CD14-positive monocyte (primary cell): ENCODE data around the gene SLC9A9. TPM values are rescaled to one million over a fixed set of nuclear protein-coding genes. Genes with fewer than 3 reads are reported as not detected.

Source experiments
- DNase-seq, 3 donors: peaks; one replicate each; pipeline ENCODE4 v3.0.0-alpha.2; 2011 to 2022
- H2AFZ ChIP-seq: 2 replicates; pipeline ENCODE4 v1.6.0; 2012; ENCODE audit warnings: mild to moderate bottlenecking, low read depth, low read length, inconsistent platforms; ENCODE audit not compliant: insufficient read depth, poor library complexity, severe bottlenecking
- H3K27ac ChIP-seq, 2 donors: 1 replicate in 1 of 2; 2 replicates in 1 of 2; pipeline ENCODE4 v1.5.1; 2012 to 2013; ENCODE audit warnings: low read length in 2 of 2, control low read depth in 1 of 2, inconsistent platforms in 1 of 2, low read depth in 1 of 2, mild to moderate bottlenecking in 1 of 2
- H3K27me3 ChIP-seq, 2 donors: one replicate each; pipeline versions ENCODE4 v1.6.0 to v1.6.1; 2011 to 2013; ENCODE audit warnings: low read length in 2 of 2; ENCODE audit not compliant: control insufficient read depth in 2 of 2, insufficient read depth in 2 of 2
- H3K36me3 ChIP-seq, 2 donors: replicated peaks in 1 of 2; 1 replicate in 1 of 2; 2 replicates in 1 of 2; pipeline versions ENCODE4 v1.5.1 to v1.6.1; 2012 to 2013; ENCODE audit warnings: low read length in 2 of 2, control low read depth in 1 of 2, inconsistent platforms in 1 of 2, mild to moderate bottlenecking in 1 of 2; ENCODE audit not compliant: insufficient read depth in 2 of 2, control insufficient read depth in 1 of 2
- H3K4me1 ChIP-seq, 2 donors: 1 replicate in 1 of 2; 2 replicates in 1 of 2; pipeline versions ENCODE4 v1.5.1 to v1.6.1; 2012 to 2013; ENCODE audit warnings: low read length in 2 of 2, control low read depth in 1 of 2, inconsistent platforms in 1 of 2, mild to moderate bottlenecking in 1 of 2, moderate library complexity in 1 of 2; ENCODE audit not compliant: insufficient read depth in 2 of 2, control insufficient read depth in 1 of 2
- H3K4me2 ChIP-seq: replicated peaks from 2 replicates; pipeline ENCODE3; 2012; ENCODE audit warnings: low read length, moderate library complexity, mild to moderate bottlenecking; ENCODE audit not compliant: poor library complexity, severe bottlenecking; ENCODE audit errors: extremely low read depth
- H3K4me3 ChIP-seq, 3 experiments: fragments of 200-600 bp in 1 of 3; sonication (generic) in 1 of 3; replicated peaks in 1 of 3; 1 replicate in 2 of 3; 2 replicates in 1 of 3; pipeline ENCODE4 v1.5.1; 2011 to 2013; ENCODE audit warnings: low read length in 3 of 3, mild to moderate bottlenecking in 3 of 3, control low read depth in 2 of 3, low read depth in 2 of 3, inconsistent platforms in 1 of 3, moderate library complexity in 1 of 3
- H3K79me2 ChIP-seq: 2 replicates; pipeline ENCODE4 v1.6.0; 2012; ENCODE audit warnings: mild to moderate bottlenecking, control low read depth, inconsistent platforms, low read length, moderate library complexity; ENCODE audit not compliant: insufficient read depth
- H3K9ac ChIP-seq: 2 replicates; pipeline ENCODE4 v1.6.0; 2017; ENCODE audit warnings: low read length, mild to moderate bottlenecking; ENCODE audit not compliant: insufficient read depth, poor library complexity, severe bottlenecking
- H3K9me3 ChIP-seq, 2 donors: replicated peaks in 1 of 2; 1 replicate in 1 of 2; 2 replicates in 1 of 2; pipeline versions ENCODE4 v1.5.1 to v1.6.1; 2012 to 2013; ENCODE audit warnings: low read length in 2 of 2, control low read depth in 1 of 2; ENCODE audit not compliant: control insufficient read depth in 1 of 2, insufficient read depth in 1 of 2
- H4K20me1 ChIP-seq: 2 replicates; pipeline ENCODE4 v1.6.0; 2012; ENCODE audit warnings: mild to moderate bottlenecking, low read length, control low read depth, moderate library complexity; ENCODE audit not compliant: insufficient read depth
- H3K27ac Mint-ChIP-seq, 7 donors: one replicate each; pipeline ENCODE4 v1.8.0; 2020; ENCODE audit warnings: mild to moderate bottlenecking in 7 of 7, mixed read lengths in 7 of 7, moderate library complexity in 6 of 7, inconsistent platforms in 2 of 7
- H3K27me3 Mint-ChIP-seq, 3 donors: one replicate each; pipeline ENCODE4 v1.8.0; 2021 to 2022; ENCODE audit warnings: low read depth in 3 of 3, mild to moderate bottlenecking in 3 of 3, mixed read lengths in 3 of 3, moderate library complexity in 3 of 3, inconsistent platforms in 1 of 3
- H3K36me3 Mint-ChIP-seq, 2 donors: one replicate each; pipeline ENCODE4 v1.8.0; 2020; ENCODE audit warnings: mixed read lengths in 2 of 2, inconsistent platforms in 1 of 2, mild to moderate bottlenecking in 1 of 2
- H3K4me1 Mint-ChIP-seq: one replicate; pipeline ENCODE4 v1.8.0; 2020; ENCODE audit warnings: mild to moderate bottlenecking, mixed read lengths
- H3K4me3 Mint-ChIP-seq, 2 donors: one replicate each; pipeline ENCODE4 v1.8.0; 2020; ENCODE audit warnings: mild to moderate bottlenecking in 2 of 2, mixed read lengths in 2 of 2, moderate library complexity in 1 of 2
- H3K9me3 Mint-ChIP-seq, 7 donors: one replicate each; pipeline ENCODE4 v1.8.0; 2020 to 2022; ENCODE audit warnings: mixed read lengths in 7 of 7, mild to moderate bottlenecking in 6 of 7, moderate library complexity in 6 of 7, inconsistent platforms in 2 of 7
- WGBS: methylation state at CpG from one replicate; pipeline ENCODE4 v1.1.5; 2013; ENCODE audit warnings: missing lambda C conversion rate; ENCODE audit not compliant: insufficient coverage; 5-methylcytosine and 5-hydroxymethylcytosine counted together
- intact Hi-C, 2 donors: fragments of 100-400 bp; cut with micrococcal nuclease; formaldehyde crosslinking; loops; one replicate each; pipeline versions ENCODE4 v1.15.0 to v1.15.1; 2023
- polyA plus RNA-seq, 3 donors: library from polyadenylated mRNA; depleted of rRNA in 1 of 3; unstranded in 2 of 3; stranded (reverse) in 1 of 3; fragments of 300-500 nt in 2 of 3; fragments of >200 nt in 1 of 3; fragmentation: Illumina TruSeq in 2 of 3; gene quantifications; 1 replicate in 2 of 3; 2 replicates in 1 of 3; pipeline ENCODE4 v1.2.3, GENCODE V29; 2012 to 2021
- TF ChIP-seq, protein P1 (sequence below): fragments of 200-600 bp; IDR thresholded peaks from one replicate; pipeline ENCODE4 v1.8.0; 2022; ENCODE audit warnings: antibody characterized with exemption, mild to moderate bottlenecking

The SLC9A9 gene
- polyA plus RNA-seq, 3 donors = 14.1 to 32.8 (median 27.0) TPM

DNA sequence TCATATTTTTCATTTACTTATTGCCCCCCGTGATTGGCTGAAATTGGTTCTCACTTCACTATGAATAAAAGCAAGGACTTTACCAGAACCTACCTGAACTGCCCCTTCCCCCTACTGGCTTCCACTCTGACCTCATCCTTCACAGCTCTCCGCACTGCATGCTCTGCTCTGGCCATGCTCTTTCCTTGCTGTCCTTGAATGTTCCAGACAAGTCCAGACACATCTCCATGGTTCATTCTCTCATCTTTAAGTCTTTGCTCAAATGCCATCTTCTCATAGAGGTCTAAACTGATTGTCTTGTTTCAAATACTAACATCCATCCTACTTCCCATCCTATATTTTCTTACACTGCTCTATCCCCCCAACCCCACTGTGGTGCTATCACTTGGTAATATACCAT, 599.3 kb downstream of the SLC9A9 start:
- Histone ChIP-seq H3K27ac (no peak overlapping the region), H2AFZ (no peak overlapping the region), H3K9me3 (peaks cover 0 to 5% of the 10 kb centered on the region in 2 donors), H3K79me2 (no peaks in the 10 kb centered on the region), H3K36me3 (no peaks in the 10 kb centered on the region), H3K9ac (no peak overlapping the region), H3K4me2 (no peak overlapping the region), H3K4me3 (no peak overlapping the region), H4K20me1 (no peaks in the 10 kb centered on the region), H3K27me3 (no peaks in the 10 kb centered on the region), H3K4me1 (no peaks in the 10 kb centered on the region)
- DNase-seq = no peak
- peaks cover 0 to 11% (median 6%) of the 10 kb centered on the region in 7 donors for H3K9me3 Mint-ChIP-seq
- no peaks in the 10 kb centered on the region for H3K4me1 Mint-ChIP-seq
- 95% methylated on average over 2 of the region's 2 CpGs for WGBS
- H3K27ac Mint-ChIP-seq = no peak overlapping the region
- H3K36me3 Mint-ChIP-seq = no peaks in the 10 kb centered on the region
- TF ChIP-seq, protein P1, sequence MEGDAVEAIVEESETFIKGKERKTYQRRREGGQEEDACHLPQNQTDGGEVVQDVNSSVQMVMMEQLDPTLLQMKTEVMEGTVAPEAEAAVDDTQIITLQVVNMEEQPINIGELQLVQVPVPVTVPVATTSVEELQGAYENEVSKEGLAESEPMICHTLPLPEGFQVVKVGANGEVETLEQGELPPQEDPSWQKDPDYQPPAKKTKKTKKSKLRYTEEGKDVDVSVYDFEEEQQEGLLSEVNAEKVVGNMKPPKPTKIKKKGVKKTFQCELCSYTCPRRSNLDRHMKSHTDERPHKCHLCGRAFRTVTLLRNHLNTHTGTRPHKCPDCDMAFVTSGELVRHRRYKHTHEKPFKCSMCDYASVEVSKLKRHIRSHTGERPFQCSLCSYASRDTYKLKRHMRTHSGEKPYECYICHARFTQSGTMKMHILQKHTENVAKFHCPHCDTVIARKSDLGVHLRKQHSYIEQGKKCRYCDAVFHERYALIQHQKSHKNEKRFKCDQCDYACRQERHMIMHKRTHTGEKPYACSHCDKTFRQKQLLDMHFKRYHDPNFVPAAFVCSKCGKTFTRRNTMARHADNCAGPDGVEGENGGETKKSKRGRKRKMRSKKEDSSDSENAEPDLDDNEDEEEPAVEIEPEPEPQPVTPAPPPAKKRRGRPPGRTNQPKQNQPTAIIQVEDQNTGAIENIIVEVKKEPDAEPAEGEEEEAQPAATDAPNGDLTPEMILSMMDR = no peak
- no peak overlapping the region for H3K4me3 Mint-ChIP-seq
- peaks cover 0 to 1% (median 0%) of the 10 kb centered on the region in 3 donors for H3K27me3 Mint-ChIP-seq
- intact Hi-C loops = no loop called here

DNA sequence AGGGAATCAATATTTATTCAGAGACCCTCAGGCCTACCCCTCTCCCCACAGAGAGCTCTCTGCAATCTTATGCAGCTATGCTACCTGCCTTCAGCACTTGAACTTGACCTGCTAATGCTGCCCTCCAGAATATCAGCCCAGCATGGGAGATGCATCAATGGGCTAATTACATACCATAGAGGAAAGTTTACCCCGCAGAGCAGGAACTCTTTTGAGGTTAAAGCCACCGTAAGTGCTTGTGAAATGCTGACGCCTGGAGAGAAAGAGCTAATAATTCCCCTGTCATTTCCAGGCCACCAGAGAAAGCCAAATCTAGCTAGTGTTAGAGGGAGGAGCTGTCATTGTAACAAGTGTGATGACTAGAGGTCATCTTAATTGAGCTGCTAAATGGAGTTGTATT, 601.2 kb downstream of the SLC9A9 start:
- Mint-ChIP-seq H3K27me3 (peaks cover 0 to 1% (median 0%) of the 10 kb centered on the region in 3 donors), H3K27ac (no peak overlapping the region), H3K9me3 (peaks cover 0 to 11% (median 6%) of the 10 kb centered on the region in 7 donors), H3K4me3 (no peak overlapping the region), H3K36me3 (no peaks in the 10 kb centered on the region), H3K4me1 (no peaks in the 10 kb centered on the region)
- Histone ChIP-seq H3K4me1 (no peaks in the 10 kb centered on the region), H3K4me3 (no peak overlapping the region), H2AFZ (no peak overlapping the region), H3K27me3 (no peaks in the 10 kb centered on the region), H4K20me1 (no peaks in the 10 kb centered on the region), H3K36me3 (no peaks in the 10 kb centered on the region), H3K79me2 (no peaks in the 10 kb centered on the region), H3K4me2 (no peak overlapping the region), H3K9me3 (peaks cover 0 to 5% of the 10 kb centered on the region in 2 donors), H3K9ac (no peak overlapping the region), H3K27ac (no peak overlapping the region)
- TF ChIP-seq, protein P1 = no peak
- no peak for DNase-seq
- intact Hi-C loops = no loop called here
- WGBS = no CpG with 5 or more reads among the region's 3 CpGs
